Uterus (tissue), 2 donors: ENCODE data around the gene RBM5.

Experiments used
- POLR2A ChIP-seq, 2 donors: fragments of 450-650 bp; IDR thresholded peaks; one replicate each; pipeline ENCODE4 v1.6.1; 2016; ENCODE audit warnings: antibody characterized with exemption in 2 of 2, mild to moderate bottlenecking in 1 of 2, moderate library complexity in 1 of 2
- TF ChIP-seq, protein P1 (sequence below), 4 experiments: fragments of 200-600 bp in 2 of 4; fragments of 450-650 bp in 2 of 4; sonication (generic) in 2 of 4; IDR thresholded peaks; one replicate each; pipeline ENCODE4 v1.5.1; 2016 to 2019; ENCODE audit warnings: antibody characterized with exemption in 4 of 4, mild to moderate bottlenecking in 2 of 4, moderate library complexity in 1 of 4

DNA sequence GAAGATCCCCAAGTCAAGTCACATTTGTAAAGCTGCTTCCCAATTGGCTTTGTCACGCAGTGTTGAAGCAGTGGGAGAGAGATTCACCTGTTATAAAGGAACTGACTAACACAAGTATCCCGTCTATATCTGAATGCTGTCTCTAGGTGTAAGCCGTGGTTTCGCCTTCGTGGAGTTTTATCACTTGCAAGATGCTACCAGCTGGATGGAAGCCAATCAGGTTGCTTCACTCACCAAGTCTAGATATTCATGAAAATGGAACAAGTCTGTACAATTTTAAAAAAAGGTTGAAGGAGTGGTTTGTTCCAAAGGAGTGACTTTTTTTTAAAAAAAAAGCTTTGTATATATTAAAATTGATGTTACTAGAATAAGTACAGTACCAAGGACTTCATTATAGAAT, 11.7 kb downstream of the RBM5 start:
- no peak for TF ChIP-seq POLR2A (IDR thresholded peaks at IDR 0.05)
- TF ChIP-seq, protein P1, sequence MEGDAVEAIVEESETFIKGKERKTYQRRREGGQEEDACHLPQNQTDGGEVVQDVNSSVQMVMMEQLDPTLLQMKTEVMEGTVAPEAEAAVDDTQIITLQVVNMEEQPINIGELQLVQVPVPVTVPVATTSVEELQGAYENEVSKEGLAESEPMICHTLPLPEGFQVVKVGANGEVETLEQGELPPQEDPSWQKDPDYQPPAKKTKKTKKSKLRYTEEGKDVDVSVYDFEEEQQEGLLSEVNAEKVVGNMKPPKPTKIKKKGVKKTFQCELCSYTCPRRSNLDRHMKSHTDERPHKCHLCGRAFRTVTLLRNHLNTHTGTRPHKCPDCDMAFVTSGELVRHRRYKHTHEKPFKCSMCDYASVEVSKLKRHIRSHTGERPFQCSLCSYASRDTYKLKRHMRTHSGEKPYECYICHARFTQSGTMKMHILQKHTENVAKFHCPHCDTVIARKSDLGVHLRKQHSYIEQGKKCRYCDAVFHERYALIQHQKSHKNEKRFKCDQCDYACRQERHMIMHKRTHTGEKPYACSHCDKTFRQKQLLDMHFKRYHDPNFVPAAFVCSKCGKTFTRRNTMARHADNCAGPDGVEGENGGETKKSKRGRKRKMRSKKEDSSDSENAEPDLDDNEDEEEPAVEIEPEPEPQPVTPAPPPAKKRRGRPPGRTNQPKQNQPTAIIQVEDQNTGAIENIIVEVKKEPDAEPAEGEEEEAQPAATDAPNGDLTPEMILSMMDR (IDR thresholded peaks at IDR 0.05) = no peak
